Endothelial cell of umbilical vein (primary cell): ENCODE measurements around the gene MRPL41.
"Not testable (repeated sequence)": the region's sequence is repeated elsewhere in the genome, so short reads cannot be mapped to it uniquely, and the experiment has no call there.

Experiments used
- CTCF ChIP-seq, 2 donors: IDR thresholded peaks; 1 replicate in 1 of 2; 2 replicates in 1 of 2; pipeline ENCODE4 v1.5.1; 2011; ENCODE audit warnings: low read length in 2 of 2, mild to moderate bottlenecking in 2 of 2, moderate library complexity in 2 of 2, control low read depth in 1 of 2, inconsistent platforms in 1 of 2, low read depth in 1 of 2; ENCODE audit not compliant: insufficient read depth in 1 of 2; ENCODE audit errors: extremely low read depth in 1 of 2
- EZH2 ChIP-seq: IDR thresholded peaks from 2 replicates; pipeline ENCODE4 v1.6.1; 2012; ENCODE audit warnings: borderline replicate concordance, low read depth, mild to moderate bottlenecking, moderate library complexity, low read length, inconsistent platforms; ENCODE audit not compliant: severe bottlenecking
- GATA2 ChIP-seq: IDR thresholded peaks from 2 replicates; pipeline ENCODE4 v1.7.0; 2011; ENCODE audit warnings: low read depth, mild to moderate bottlenecking, moderate library complexity, mixed read lengths, low read length; ENCODE audit not compliant: insufficient read length, insufficient read depth
- JUN ChIP-seq: IDR thresholded peaks from 2 replicates; pipeline ENCODE4 v1.6.1; 2011; ENCODE audit warnings: borderline replicate concordance, low read depth; ENCODE audit not compliant: insufficient read length, insufficient read depth
- MAX ChIP-seq: IDR thresholded peaks from 2 replicates; pipeline ENCODE4 v1.6.1; 2011; ENCODE audit not compliant: insufficient read depth, insufficient read length
- POLR2A ChIP-seq: IDR thresholded peaks from 2 replicates; pipeline ENCODE4 v1.6.1; 2012; ENCODE audit warnings: low read depth, mild to moderate bottlenecking, control low read depth, low read length
- POLR2AphosphoS5 ChIP-seq: IDR thresholded peaks from 2 replicates; pipeline ENCODE4 v1.6.1; 2012; ENCODE audit warnings: low read depth, mild to moderate bottlenecking, control low read depth, low read length, moderate library complexity; ENCODE audit not compliant: insufficient read depth

- TF ChIP-seq POLR2A; JUN; POLR2AphosphoS5; GATA2; CTCF (IDR thresholded peaks at IDR 0.05; ENCODE audit: extremely low read depth in 1 of 2, insufficient read depth in 1 of 2, low read depth in 1 of 2, low read length in 2 of 2); EZH2; MAX: not testable (repeated sequence)
Observed at GRCh38 chr9:137550958-137551263, 768 bp upstream of the MRPL41 start.
